Endodermal cell (in vitro differentiated cells): ENCODE results near the gene HTR2A. TPM values are rescaled to one million over a fixed set of nuclear protein-coding genes. Genes with fewer than 3 reads are reported as not detected.

Source experiments
- DNase-seq: peaks from one replicate; pipeline ENCODE4 v3.0.0-alpha.2; 2017
- H3K27ac ChIP-seq: 2 replicates; pipeline ENCODE4 v1.5.1; 2013; ENCODE audit warnings: mild to moderate bottlenecking, low read depth, low read length, moderate library complexity
- H3K27me3 ChIP-seq: 2 replicates; pipeline ENCODE4 v1.6.1; 2013; ENCODE audit warnings: mild to moderate bottlenecking, low read length, moderate library complexity; ENCODE audit not compliant: insufficient read depth, control insufficient read depth, poor library complexity, severe bottlenecking
- H3K36me3 ChIP-seq: 2 replicates; pipeline ENCODE4 v1.7.0; 2013; ENCODE audit warnings: mild to moderate bottlenecking, low read length, moderate library complexity; ENCODE audit not compliant: control insufficient read depth, insufficient read depth
- H3K4me1 ChIP-seq: one replicate; pipeline ENCODE4 v1.7.0; 2013; ENCODE audit warnings: low read length; ENCODE audit not compliant: control insufficient read depth, insufficient read depth
- H3K4me3 ChIP-seq: 2 replicates; pipeline ENCODE4 v1.5.1; 2013; ENCODE audit warnings: mild to moderate bottlenecking, low read length, moderate library complexity
- H3K9ac ChIP-seq: 2 replicates; pipeline ENCODE4 v1.6.1; 2013; ENCODE audit warnings: mild to moderate bottlenecking, low read length, moderate library complexity; ENCODE audit not compliant: poor library complexity, severe bottlenecking; ENCODE audit errors: extremely low read depth
- H3K9me3 ChIP-seq: 2 replicates; pipeline ENCODE4 v1.6.1; 2013; ENCODE audit warnings: mild to moderate bottlenecking, low read length, moderate library complexity; ENCODE audit not compliant: control insufficient read depth
- H3K27ac Mint-ChIP-seq: 2 replicates; pipeline ENCODE4 v1.8.0; 2020; ENCODE audit warnings: mixed read lengths
- H3K27me3 Mint-ChIP-seq: 2 replicates; pipeline ENCODE4 v1.8.0; 2021; ENCODE audit warnings: mild to moderate bottlenecking, mixed read lengths; ENCODE audit not compliant: insufficient read depth
- H3K36me3 Mint-ChIP-seq: 2 replicates; pipeline ENCODE4 v1.8.0; 2020; ENCODE audit warnings: low read depth, mixed read lengths
- H3K4me1 Mint-ChIP-seq: 2 replicates; pipeline ENCODE4 v1.8.0; 2020; ENCODE audit warnings: mixed read lengths
- H3K4me3 Mint-ChIP-seq: 2 replicates; pipeline ENCODE4 v1.8.0; 2020; ENCODE audit warnings: mild to moderate bottlenecking, moderate library complexity, mixed read lengths
- H3K9me3 Mint-ChIP-seq: 2 replicates; pipeline ENCODE4 v1.8.0; 2020; ENCODE audit warnings: mild to moderate bottlenecking, mixed read lengths
- WGBS, 2 experiments: methylation state at CpG; one replicate each; pipeline versions ENCODE4 v1.1.5 to v1.1.7; 2013; ENCODE audit warnings: missing lambda C conversion rate in 2 of 2, mixed read lengths in 1 of 2; ENCODE audit not compliant: insufficient coverage in 1 of 2, insufficient read length in 1 of 2; 5-methylcytosine and 5-hydroxymethylcytosine counted together
- total RNA-seq, 2 donors: library from RNA; stranded (reverse); fragmentation: NEBNext Ultra II Directional in 1 of 2; extraction: Animal tissue kit (Norgen Biotek cat#: 25700) in 1 of 2; gene quantifications; 2 replicates in 1 of 2; 3 replicates in 1 of 2; pipeline ENCODE4 v1.2.1, GENCODE V29; 2021
- TF ChIP-seq, protein P1 (sequence below): fragments of 200-600 bp; sonication (generic); conservative IDR thresholded peaks from 2 replicates; pipeline ENCODE4 v1.5.0; 2021; ENCODE audit warnings: antibody characterized with exemption, mild to moderate bottlenecking

HTR2A gene
- total RNA-seq, 2 donors from 2014 or later, result not detected

DNA sequence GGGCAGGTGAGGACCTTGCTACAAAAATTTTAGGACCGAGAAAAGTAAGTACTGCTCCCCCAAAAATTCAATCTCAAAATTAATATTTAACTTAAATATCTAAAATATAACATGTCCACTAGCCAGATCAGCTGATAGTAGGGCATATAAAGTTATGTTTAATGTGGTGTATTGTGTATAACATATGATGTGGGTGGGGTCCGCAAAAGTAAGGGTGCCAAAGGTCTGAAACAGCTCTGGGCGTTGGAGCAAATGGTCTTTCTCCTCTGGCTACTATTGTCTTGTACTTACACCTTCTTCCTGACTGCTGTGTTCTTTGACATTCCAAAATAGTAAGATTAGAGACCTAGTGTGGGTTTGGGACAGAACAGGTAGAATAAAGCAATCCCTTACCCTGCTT, 41.2 kb downstream of the HTR2A start:
- no peaks in the 10 kb centered on the region for H3K36me3 Mint-ChIP-seq
- DNase-seq, result no peak
- WGBS, 2 experiments, result 85% methylated on average over 3 of the region's 3 CpGs; no CpG with 5 or more reads in 1 of the 2 experiments
- H3K36me3 ChIP-seq, result no peaks in the 10 kb centered on the region
- TF ChIP-seq, protein P1, sequence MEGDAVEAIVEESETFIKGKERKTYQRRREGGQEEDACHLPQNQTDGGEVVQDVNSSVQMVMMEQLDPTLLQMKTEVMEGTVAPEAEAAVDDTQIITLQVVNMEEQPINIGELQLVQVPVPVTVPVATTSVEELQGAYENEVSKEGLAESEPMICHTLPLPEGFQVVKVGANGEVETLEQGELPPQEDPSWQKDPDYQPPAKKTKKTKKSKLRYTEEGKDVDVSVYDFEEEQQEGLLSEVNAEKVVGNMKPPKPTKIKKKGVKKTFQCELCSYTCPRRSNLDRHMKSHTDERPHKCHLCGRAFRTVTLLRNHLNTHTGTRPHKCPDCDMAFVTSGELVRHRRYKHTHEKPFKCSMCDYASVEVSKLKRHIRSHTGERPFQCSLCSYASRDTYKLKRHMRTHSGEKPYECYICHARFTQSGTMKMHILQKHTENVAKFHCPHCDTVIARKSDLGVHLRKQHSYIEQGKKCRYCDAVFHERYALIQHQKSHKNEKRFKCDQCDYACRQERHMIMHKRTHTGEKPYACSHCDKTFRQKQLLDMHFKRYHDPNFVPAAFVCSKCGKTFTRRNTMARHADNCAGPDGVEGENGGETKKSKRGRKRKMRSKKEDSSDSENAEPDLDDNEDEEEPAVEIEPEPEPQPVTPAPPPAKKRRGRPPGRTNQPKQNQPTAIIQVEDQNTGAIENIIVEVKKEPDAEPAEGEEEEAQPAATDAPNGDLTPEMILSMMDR, result no peak
- no peak overlapping the region for H3K4me3 ChIP-seq
- peaks cover 11% of the 10 kb centered on the region for H3K27me3 Mint-ChIP-seq
- H3K27me3 ChIP-seq, result peaks cover 80% of the 10 kb centered on the region
- H3K27ac ChIP-seq, result no peak overlapping the region
- no peak overlapping the region for H3K27ac Mint-ChIP-seq
- H3K4me3 Mint-ChIP-seq, result no peak overlapping the region
- H3K9me3 Mint-ChIP-seq, result no peaks in the 10 kb centered on the region
- H3K9me3 ChIP-seq, result no peaks in the 10 kb centered on the region
- no peaks in the 10 kb centered on the region for H3K4me1 ChIP-seq
- H3K4me1 Mint-ChIP-seq, result peaks cover 5% of the 10 kb centered on the region
- H3K9ac ChIP-seq, result no peak overlapping the region

DNA sequence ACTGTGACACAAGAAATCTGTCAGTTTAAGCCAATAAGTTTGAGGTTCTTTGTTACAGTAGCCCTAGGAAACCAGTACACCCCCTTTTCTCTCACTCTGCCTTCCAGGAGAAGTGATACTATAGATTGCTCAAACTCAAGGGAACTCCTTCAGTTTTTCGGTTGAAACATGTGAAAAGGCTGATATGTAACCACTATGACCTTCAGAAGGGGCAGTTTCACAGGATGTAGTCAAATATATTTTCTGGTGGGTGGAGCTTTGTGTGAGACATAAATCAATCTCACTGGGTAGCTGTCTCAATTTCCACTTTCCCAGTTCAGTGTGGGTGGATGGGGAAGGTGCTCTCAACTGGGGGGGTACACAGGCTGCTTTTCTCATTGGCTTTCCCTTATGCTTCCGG, 41.7 kb downstream of the HTR2A start:
- Histone ChIP-seq H3K9ac (no peak overlapping the region), H3K27me3 (peaks cover 85% of the 10 kb centered on the region), H3K27ac (no peak overlapping the region), H3K4me3 (no peak overlapping the region), H3K9me3 (no peaks in the 10 kb centered on the region), H3K4me1 (no peaks in the 10 kb centered on the region), H3K36me3 (no peaks in the 10 kb centered on the region)
- H3K27ac Mint-ChIP-seq, result no peak overlapping the region
- DNase-seq, result no peak
- 93 to 100% methylated on average over 1 to 2 of the region's 2 CpGs for WGBS, 2 experiments
- peaks cover 5% of the 10 kb centered on the region for H3K4me1 Mint-ChIP-seq
- H3K36me3 Mint-ChIP-seq, result no peaks in the 10 kb centered on the region
- TF ChIP-seq, protein P1, result no peak
- no peak overlapping the region for H3K4me3 Mint-ChIP-seq
- H3K27me3 Mint-ChIP-seq, result peaks cover 11% of the 10 kb centered on the region
- H3K9me3 Mint-ChIP-seq, result no peaks in the 10 kb centered on the region

DNA sequence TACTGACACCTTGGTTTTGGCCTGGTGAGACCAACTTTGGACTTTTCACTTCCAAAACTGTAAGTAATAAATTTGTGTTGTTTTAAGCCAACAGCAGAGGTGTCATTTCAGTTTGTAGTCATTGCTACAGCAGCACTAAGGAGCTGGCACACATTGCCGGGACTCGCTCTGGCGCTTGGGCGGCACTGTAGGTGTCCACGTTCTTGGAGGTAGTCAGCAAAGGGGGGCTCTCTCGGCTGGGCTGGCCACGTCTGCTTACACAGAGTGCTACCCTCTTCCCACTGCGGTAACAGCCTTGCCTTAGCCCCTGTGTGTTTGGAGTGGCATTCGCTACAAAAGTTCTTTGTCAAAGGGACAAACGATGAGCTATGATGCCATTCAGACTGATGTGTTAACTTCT, 44.7 kb downstream of the HTR2A start:
- no peaks in the 10 kb centered on the region for H3K4me1 ChIP-seq
- WGBS, 2 experiments, result 91 to 92% methylated on average over 5 to 10 of the region's 10 CpGs
- no peak overlapping the region for H3K27ac ChIP-seq
- no peak overlapping the region for H3K27ac Mint-ChIP-seq
- H3K9me3 Mint-ChIP-seq, result no peaks in the 10 kb centered on the region
- H3K27me3 ChIP-seq, result peaks cover 60% of the 10 kb centered on the region
- no peaks in the 10 kb centered on the region for H3K36me3 ChIP-seq
- no peaks in the 10 kb centered on the region for H3K36me3 Mint-ChIP-seq
- H3K9me3 ChIP-seq, result no peaks in the 10 kb centered on the region
- no peak for DNase-seq
- TF ChIP-seq, protein P1, result no peak
- H3K27me3 Mint-ChIP-seq, result peaks cover 2% of the 10 kb centered on the region
- H3K4me3 Mint-ChIP-seq, result no peak overlapping the region
- peaks cover 5% of the 10 kb centered on the region for H3K4me1 Mint-ChIP-seq
- H3K9ac ChIP-seq, result no peak overlapping the region
- H3K4me3 ChIP-seq, result no peak overlapping the region
